ENCODE results near the gene EXD3.
"Not testable (repeated sequence)": the region's sequence is repeated elsewhere in the genome, so short reads cannot be mapped to it uniquely, and the experiment has no call there.

EXD3 gene

DNA sequence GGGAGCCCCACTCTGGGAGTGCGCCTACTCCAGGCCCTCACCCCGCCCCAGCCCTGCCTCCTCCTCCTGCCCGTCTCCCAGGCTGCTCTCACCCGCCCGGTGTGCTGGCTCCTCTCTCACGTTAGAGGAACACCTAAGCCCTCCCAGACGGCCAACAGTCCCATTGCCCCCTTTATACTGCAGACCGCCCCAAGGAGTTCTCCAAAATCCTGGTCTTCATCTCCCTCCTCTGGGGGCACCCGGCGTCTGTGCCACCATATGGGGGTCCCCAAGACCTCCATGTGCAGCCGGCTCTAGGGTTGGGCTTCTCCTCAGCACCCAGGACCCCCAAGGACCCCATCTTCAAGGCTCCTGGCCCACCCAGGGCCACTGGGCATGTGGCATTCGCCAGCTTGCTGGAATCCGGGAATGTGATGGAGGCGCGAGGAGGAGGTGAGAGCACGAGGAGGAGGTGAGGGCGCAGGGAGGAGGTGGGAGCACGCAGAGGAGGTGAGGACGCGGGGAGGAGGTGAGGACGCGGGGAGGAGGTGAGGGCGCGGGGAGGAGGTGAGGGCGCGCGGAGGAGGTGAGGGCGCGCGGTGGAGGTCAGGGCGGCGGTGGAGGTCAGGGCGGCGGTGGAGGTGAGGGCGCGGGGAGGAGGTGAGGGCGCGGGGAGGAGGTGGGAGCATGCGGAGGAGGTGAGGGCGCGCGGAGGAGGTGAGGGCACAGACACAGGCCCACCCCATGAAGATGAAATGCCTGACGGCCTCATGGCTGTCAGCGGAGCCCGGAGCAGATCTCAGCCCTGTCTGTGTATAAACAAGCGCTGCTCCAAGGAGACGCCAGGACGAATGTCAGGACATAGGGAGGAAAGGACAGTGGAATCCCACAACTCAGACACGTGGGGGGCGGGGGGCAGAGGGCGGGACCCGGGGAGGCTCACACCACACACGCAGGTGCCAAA lies 41.2 kb downstream of the EXD3 start:
- no peak for DNase-seq (ENCODE audit: low read depth)
- H3K4me3 ChIP-seq (replicated peaks; ENCODE audit: low read depth, low read length) = no peak overlapping the region
- TF ChIP-seq, protein P1, sequence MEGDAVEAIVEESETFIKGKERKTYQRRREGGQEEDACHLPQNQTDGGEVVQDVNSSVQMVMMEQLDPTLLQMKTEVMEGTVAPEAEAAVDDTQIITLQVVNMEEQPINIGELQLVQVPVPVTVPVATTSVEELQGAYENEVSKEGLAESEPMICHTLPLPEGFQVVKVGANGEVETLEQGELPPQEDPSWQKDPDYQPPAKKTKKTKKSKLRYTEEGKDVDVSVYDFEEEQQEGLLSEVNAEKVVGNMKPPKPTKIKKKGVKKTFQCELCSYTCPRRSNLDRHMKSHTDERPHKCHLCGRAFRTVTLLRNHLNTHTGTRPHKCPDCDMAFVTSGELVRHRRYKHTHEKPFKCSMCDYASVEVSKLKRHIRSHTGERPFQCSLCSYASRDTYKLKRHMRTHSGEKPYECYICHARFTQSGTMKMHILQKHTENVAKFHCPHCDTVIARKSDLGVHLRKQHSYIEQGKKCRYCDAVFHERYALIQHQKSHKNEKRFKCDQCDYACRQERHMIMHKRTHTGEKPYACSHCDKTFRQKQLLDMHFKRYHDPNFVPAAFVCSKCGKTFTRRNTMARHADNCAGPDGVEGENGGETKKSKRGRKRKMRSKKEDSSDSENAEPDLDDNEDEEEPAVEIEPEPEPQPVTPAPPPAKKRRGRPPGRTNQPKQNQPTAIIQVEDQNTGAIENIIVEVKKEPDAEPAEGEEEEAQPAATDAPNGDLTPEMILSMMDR (IDR thresholded peaks at IDR 0.05; ENCODE audit: low read length, missing control alignments) = no peak

DNA sequence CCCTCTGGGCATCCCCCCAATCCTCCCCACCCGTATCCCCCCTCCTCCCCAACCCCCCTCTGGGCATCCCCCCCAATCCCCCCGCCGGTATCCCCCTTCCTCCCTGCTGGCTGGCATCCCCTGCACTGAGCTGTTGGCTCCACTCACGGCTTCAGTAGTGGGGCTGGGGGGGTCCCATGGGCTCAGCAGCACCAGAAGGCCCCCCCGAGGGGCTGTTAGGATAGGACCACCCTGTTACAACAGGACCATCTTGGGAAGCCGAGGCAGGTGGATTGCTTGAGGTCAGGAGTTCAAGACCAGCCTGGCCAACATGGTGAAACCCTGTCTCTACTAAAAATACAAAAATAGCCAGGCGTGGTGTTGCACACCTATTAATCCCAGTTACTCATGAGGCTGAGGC lies 42.4 kb downstream of the EXD3 start:
- no peak overlapping the region for H3K4me3 ChIP-seq (replicated peaks; ENCODE audit: low read depth, low read length)
- TF ChIP-seq, protein P1 (IDR thresholded peaks at IDR 0.05; ENCODE audit: low read length, missing control alignments) = no peak
- no peak for DNase-seq (ENCODE audit: low read depth)

DNA sequence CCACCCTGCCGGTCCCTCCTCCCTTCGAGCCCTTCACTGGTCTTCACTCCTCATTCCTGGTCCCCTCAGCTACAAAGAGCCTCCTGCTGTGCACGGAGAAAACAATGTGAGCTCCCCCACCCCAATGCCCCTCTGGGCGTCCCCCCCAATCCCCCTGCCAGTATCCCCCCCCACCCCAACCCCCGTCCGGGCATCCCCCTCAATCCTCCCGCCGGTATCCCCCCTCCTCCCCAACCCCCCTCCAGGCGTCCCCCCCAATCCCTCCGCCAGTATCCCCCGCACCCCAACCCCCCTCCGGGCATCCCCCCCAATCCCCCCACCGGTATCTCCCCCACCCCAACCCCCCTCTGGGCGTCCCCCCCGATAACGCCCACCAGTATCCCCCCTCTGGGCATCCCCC lies 42.8 kb downstream of the EXD3 start:
- no peak overlapping the region for H3K4me3 ChIP-seq (replicated peaks; ENCODE audit: low read depth, low read length)
- DNase-seq (ENCODE audit: low read depth) = no peak
- TF ChIP-seq, protein P1 (IDR thresholded peaks at IDR 0.05; ENCODE audit: low read length, missing control alignments) = no peak

DNA sequence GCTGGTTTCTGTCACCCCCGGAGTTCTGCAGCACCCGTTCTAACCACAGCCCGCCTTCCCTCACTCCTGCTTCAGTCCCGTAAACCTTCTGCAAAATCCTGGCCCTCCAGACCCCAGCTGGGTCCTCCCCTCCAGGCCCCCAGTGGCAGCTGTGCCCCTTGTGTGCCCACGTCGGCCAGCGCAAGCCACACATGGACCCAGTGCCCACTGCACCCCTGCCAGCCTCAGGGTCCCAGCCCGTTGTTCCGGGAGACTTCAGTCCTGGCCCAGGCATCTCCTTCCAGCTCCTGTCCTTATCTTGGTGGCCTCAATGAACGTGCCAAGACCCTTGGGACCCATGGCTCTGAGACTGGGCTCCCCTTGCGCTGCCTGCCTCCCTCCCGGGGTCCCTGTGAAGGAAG lies 43.2 kb downstream of the EXD3 start:
- TF ChIP-seq, protein P1 (IDR thresholded peaks at IDR 0.05; ENCODE audit: low read length, missing control alignments) = no peak
- no peak overlapping the region for H3K4me3 ChIP-seq (replicated peaks; ENCODE audit: low read depth, low read length)
- no peak for DNase-seq (ENCODE audit: low read depth)

DNA sequence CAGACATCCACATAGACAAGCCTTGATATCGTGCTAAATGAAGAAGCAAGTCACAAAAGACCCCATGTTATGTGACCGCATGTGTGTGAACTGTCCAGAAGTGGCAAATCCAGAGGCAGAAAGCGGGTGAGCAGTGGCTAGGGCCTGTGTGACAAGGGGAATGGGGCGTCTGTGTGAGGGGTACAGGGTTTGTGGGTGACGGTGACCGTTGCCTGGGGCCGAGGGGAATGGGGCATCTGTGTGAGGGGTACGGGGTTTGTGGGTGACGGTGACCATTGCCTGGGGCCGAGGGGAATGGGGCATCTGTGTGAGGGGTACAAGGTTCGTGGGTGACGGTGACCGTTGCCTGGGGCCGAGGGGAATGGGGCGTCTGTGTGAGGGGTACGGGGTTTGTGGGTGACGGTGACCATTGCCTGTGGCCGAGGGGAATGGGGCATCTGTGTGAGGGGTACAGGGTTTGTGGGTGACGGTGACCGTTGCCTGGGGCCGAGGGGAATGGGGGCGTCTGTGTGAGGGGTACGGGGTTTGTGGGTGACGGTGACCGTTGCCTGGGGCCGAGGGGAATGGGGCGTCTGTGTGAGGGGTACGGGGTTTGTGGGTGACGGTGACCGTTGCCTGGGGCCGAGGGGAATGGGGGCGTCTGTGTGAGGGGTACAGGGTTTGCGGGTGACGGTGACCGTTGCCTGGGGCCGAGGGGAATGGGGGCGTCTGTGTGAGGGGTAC lies 44.1 kb downstream of the EXD3 start:
- H3K4me3 ChIP-seq (replicated peaks; ENCODE audit: low read depth, low read length); DNase-seq (ENCODE audit: low read depth): not testable (repeated sequence)

DNA sequence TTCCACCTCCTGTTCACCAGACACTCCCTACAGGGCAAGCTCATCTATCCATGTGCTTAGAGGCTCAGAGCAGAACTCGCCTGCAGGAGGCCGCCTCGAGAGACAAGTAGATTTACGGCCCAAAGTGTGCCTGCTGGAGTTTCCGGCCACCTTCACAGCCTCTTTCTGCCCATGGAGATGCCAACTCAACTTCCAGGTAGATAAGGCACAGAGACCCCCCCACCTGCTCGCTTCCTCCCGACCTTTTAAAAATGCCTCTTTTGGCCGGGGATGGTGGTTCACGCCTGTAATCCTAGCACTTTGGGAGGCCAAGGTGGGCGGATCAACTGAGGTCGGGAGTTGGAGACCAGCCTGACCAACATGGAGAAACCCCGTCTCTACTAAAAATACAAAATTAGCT lies 46.6 kb downstream of the EXD3 start:
- TF ChIP-seq, protein P1 (IDR thresholded peaks at IDR 0.05; ENCODE audit: low read length, missing control alignments) = no peak
- no peak overlapping the region for H3K4me3 ChIP-seq (replicated peaks; ENCODE audit: low read depth, low read length)
- DNase-seq (ENCODE audit: low read depth) = no peak

DNA sequence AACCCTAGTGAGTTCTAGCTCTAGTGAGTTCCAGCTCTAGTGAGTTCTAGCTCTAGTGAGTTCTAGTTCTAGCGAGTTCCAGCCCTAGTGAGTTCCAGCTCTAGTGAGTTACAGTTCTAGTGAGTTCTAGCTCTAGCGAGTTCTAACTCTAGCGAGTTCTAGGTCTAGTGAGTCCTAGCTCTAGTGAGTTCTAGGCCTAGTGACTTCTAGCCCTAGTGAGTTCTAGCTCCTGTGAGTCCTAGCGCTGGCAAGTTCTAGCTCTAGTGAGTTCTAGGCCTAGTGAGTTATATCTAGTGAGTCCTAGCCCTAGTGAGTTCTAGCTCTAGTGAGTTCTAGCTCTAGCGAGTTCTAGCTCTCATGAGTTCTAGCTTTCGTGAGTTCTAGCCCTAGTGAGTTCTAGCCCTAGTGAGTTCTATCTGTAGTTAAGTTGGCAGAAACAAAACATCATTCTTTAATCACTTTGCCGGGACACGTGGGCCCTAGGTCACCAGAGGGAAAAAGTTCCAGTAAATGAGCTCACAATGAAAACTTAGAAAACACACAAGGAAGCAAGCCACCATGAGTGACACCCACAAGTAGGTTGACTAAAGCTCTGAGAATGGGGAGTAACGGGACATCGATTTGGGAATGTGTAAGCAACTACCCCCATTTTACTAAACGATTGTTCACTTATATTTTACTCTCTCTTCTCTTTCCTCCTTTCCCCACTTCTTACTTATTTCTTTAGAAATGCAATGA lies 47.5 kb downstream of the EXD3 start:
- TF ChIP-seq, protein P1 (IDR thresholded peaks at IDR 0.05; ENCODE audit: low read length, missing control alignments) = no peak
- no peak for DNase-seq (ENCODE audit: low read depth)
- H3K4me3 ChIP-seq (replicated peaks; ENCODE audit: low read depth, low read length) = no peak overlapping the region

All from fibroblast of pulmonary artery (primary cell).